GM23248 (cell line): ENCODE measurements around the gene SF3B2. TPM values are rescaled to one million over a fixed set of nuclear protein-coding genes. Genes with fewer than 3 reads are reported as not detected.

Source experiments
- DNase-seq: peaks from one replicate; pipeline ENCODE4 v3.0.0-alpha.2; 2015
- H2AFZ ChIP-seq: fragments of 200-600 bp; sonication (generic); 2 replicates; pipeline ENCODE4 v1.6.1; 2016; ENCODE audit warnings: antibody characterized with exemption
- H3F3A ChIP-seq: fragments of 200-600 bp; sonication (generic); 2 replicates; pipeline ENCODE4 v1.6.1; 2016; ENCODE audit warnings: mild to moderate bottlenecking, antibody characterized with exemption, mixed run types; ENCODE audit not compliant: insufficient read depth
- H3K27ac ChIP-seq: fragments of 200-600 bp; sonication (generic); 2 replicates; pipeline ENCODE4 v1.5.1; 2016; ENCODE audit warnings: mild to moderate bottlenecking
- H3K27me3 ChIP-seq: fragments of 200-600 bp; sonication (generic); replicated peaks from 2 replicates; pipeline ENCODE4 v1.6.1; 2016; ENCODE audit warnings: mild to moderate bottlenecking; ENCODE audit not compliant: insufficient read depth
- H3K36me3 ChIP-seq: fragments of 200-600 bp; sonication (generic); 2 replicates; pipeline ENCODE4 v1.6.1; 2016; ENCODE audit warnings: low read depth, mild to moderate bottlenecking
- H3K4me1 ChIP-seq: fragments of 200-600 bp; sonication (generic); 2 replicates; pipeline ENCODE4 v1.6.1; 2016; ENCODE audit warnings: mild to moderate bottlenecking; ENCODE audit not compliant: insufficient read depth
- H3K4me2 ChIP-seq: fragments of 200-600 bp; sonication (generic); one replicate; pipeline ENCODE4 v1.6.1; 2016; ENCODE audit warnings: mild to moderate bottlenecking; ENCODE audit not compliant: unreplicated experiment
- H3K4me3 ChIP-seq: fragments of 200-600 bp; sonication (generic); 2 replicates; pipeline ENCODE4 v1.5.1; 2016; ENCODE audit warnings: mild to moderate bottlenecking
- H3K79me2 ChIP-seq: fragments of 200-600 bp; sonication (generic); 2 replicates; pipeline ENCODE4 v1.6.1; 2016; ENCODE audit warnings: mild to moderate bottlenecking; ENCODE audit not compliant: insufficient read depth
- H3K9ac ChIP-seq: fragments of 200-600 bp; sonication (generic); 2 replicates; pipeline ENCODE4 v1.6.1; 2016; ENCODE audit warnings: mild to moderate bottlenecking
- H3K9me2 ChIP-seq: fragments of 200-600 bp; sonication (generic); 2 replicates; pipeline ENCODE4 v1.6.1; 2016; ENCODE audit warnings: mixed run types, mild to moderate bottlenecking, moderate library complexity; ENCODE audit not compliant: insufficient read depth
- H3K9me3 ChIP-seq: fragments of 200-600 bp; sonication (generic); one replicate; pipeline ENCODE4 v1.6.1; 2017; ENCODE audit warnings: low read depth
- H4K20me1 ChIP-seq: fragments of 200-600 bp; sonication (generic); 2 replicates; pipeline ENCODE4 v1.6.0; 2016; ENCODE audit not compliant: insufficient read depth
- EZH2 ChIP-seq: fragments of 200-600 bp; sonication (generic); IDR thresholded peaks from 2 replicates; pipeline ENCODE4 v1.6.1; 2018; ENCODE audit warnings: antibody characterized with exemption, mild to moderate bottlenecking; ENCODE audit not compliant: insufficient read depth, poor library complexity, severe bottlenecking
- EZH2phosphoT487 ChIP-seq: fragments of 200-600 bp; sonication (generic); IDR thresholded peaks from 2 replicates; pipeline ENCODE4 v1.6.1; 2018; ENCODE audit warnings: antibody characterized with exemption, moderate library complexity, mild to moderate bottlenecking, low read depth; ENCODE audit not compliant: insufficient read depth
- WGBS, 2 experiments: methylation state at CpG; one replicate each; pipeline ENCODE4 v1.1.6; 2015 to 2017; ENCODE audit warnings: low lambda C conversion rate in 2 of 2, low coverage in 1 of 2; ENCODE audit errors: missing lambda C conversion rate in 2 of 2; 5-methylcytosine and 5-hydroxymethylcytosine counted together
- in situ Hi-C: fragments of 300-500 bp; cut with MboI; formaldehyde crosslinking; loops from 2 replicates; pipeline ENCODE4 v1.15.0; 2020
- polyA plus RNA-seq: library from polyadenylated mRNA; unstranded; fragments of >200 nt; fragmentation: Nextera tagmentation; extraction: Ambion mirVana; gene quantifications from 2 replicates; pipeline ENCODE4 v1.2.1, GENCODE V29; 2016
- total RNA-seq: library from RNA; depleted of rRNA; stranded (reverse); fragments of >200 nt; shearing (Covaris generic); gene quantifications from 2 replicates; pipeline ENCODE4 v1.2.3, GENCODE V29; 2014

Gene SF3B2
- total and polyA plus RNA-seq, 2 experiments from 2014 or later: 117 to 152 TPM

- Histone ChIP-seq H3K36me3 (no peaks in the 10 kb centered on the region), H3F3A (no peaks in the 10 kb centered on the region), H3K4me3 (no peak within 1 kb of the TSS), H3K9me3 (no peaks in the 10 kb centered on the region), H4K20me1 (no peaks in the 10 kb centered on the region), H3K4me2 (no peak within 1 kb of the TSS), H3K27ac (no peak within 1 kb of the TSS), H3K27me3 (no peaks in the 10 kb centered on the region), H3K9me2 (no peaks in the 10 kb centered on the region), H3K79me2 (no peaks in the 10 kb centered on the region), H3K9ac (no peak within 1 kb of the TSS), H3K4me1 (peaks cover 9% of the 10 kb centered on the region), H2AFZ (no peak within 1 kb of the TSS)
- in situ Hi-C loops: no loop called here
- DNase-seq: no peak
- no peak for TF ChIP-seq EZH2phosphoT487
- TF ChIP-seq EZH2: no peak
- WGBS, 2 experiments: 76 to 77% methylated on average over 18 of the region's 18 CpGs
Measured at GRCh38 chr11:66026017-66026529, 26.1 kb upstream of the SF3B2 start, which contains the start of gene CATSPER1. TSS of gene CATSPER1 (minus strand) at chr11:66026479. CDS start at chr11:66026379, 100 bp downstream.

GRCh38 chr11:66032957-66033735 lies 19.0 kb upstream of the SF3B2 start:
- no peak overlapping the region for H2AFZ ChIP-seq
- no peak for DNase-seq
- H3K9ac ChIP-seq: no peak overlapping the region
- H3F3A ChIP-seq: no peaks in the 10 kb centered on the region
- TF ChIP-seq EZH2: no peak
- no peak for TF ChIP-seq EZH2phosphoT487
- no peaks in the 10 kb centered on the region for H3K27me3 ChIP-seq
- H3K36me3 ChIP-seq: no peaks in the 10 kb centered on the region
- H3K27ac ChIP-seq: no peak overlapping the region
- no peak overlapping the region for H3K4me2 ChIP-seq
- H3K4me3 ChIP-seq: no peak overlapping the region
- H3K79me2 ChIP-seq: no peaks in the 10 kb centered on the region
- no peaks in the 10 kb centered on the region for H3K9me2 ChIP-seq
- WGBS, 2 experiments: 90 to 95% methylated on average over 8 of the region's 8 CpGs
- H3K4me1 ChIP-seq: no peaks in the 10 kb centered on the region
- in situ Hi-C loops: no loop called here
- no peaks in the 10 kb centered on the region for H3K9me3 ChIP-seq
- H4K20me1 ChIP-seq: no peaks in the 10 kb centered on the region

GRCh38 chr11:66035653-66036333 lies 16.4 kb upstream of the SF3B2 start:
- no peaks in the 10 kb centered on the region for H3K36me3 ChIP-seq
- no peak overlapping the region for H3K27ac ChIP-seq
- no peaks in the 10 kb centered on the region for H3K4me1 ChIP-seq
- no peaks in the 10 kb centered on the region for H3F3A ChIP-seq
- no peak overlapping the region for H2AFZ ChIP-seq
- no peaks in the 10 kb centered on the region for H3K9me2 ChIP-seq
- no peaks in the 10 kb centered on the region for H3K79me2 ChIP-seq
- H3K4me3 ChIP-seq: no peak overlapping the region
- no peaks in the 10 kb centered on the region for H3K27me3 ChIP-seq
- 58 to 65% methylated on average over 7 to 9 of the region's 9 CpGs for WGBS, 2 experiments
- no peak overlapping the region for H3K4me2 ChIP-seq
- in situ Hi-C loops: no loop called here
- H3K9ac ChIP-seq: no peak overlapping the region
- no peaks in the 10 kb centered on the region for H4K20me1 ChIP-seq
- H3K9me3 ChIP-seq: no peaks in the 10 kb centered on the region
- TF ChIP-seq EZH2 (no peak), EZH2phosphoT487 (no peak)
- DNase-seq: no peak

- 61 to 65% methylated on average over 4 to 5 of the region's 5 CpGs for WGBS, 2 experiments
- no peaks in the 10 kb centered on the region for H3K79me2 ChIP-seq
- no peaks in the 10 kb centered on the region for H4K20me1 ChIP-seq
- no peak overlapping the region for H2AFZ ChIP-seq
- no peaks in the 10 kb centered on the region for H3F3A ChIP-seq
- H3K9ac ChIP-seq: no peak overlapping the region
- no peak overlapping the region for H3K4me3 ChIP-seq
- TF ChIP-seq EZH2phosphoT487: no peak
- no peak for TF ChIP-seq EZH2
- no peaks in the 10 kb centered on the region for H3K9me3 ChIP-seq
- in situ Hi-C loops: no loop called here
- no peak overlapping the region for H3K4me2 ChIP-seq
- H3K27ac ChIP-seq: no peak overlapping the region
- no peaks in the 10 kb centered on the region for H3K36me3 ChIP-seq
- no peaks in the 10 kb centered on the region for H3K27me3 ChIP-seq
- no peaks in the 10 kb centered on the region for H3K9me2 ChIP-seq
- no peak for DNase-seq
- no peaks in the 10 kb centered on the region for H3K4me1 ChIP-seq
Measured at GRCh38 chr11:66036334-66036710, 15.8 kb upstream of the SF3B2 start.
